ENCODE measurements around the gene LIPG.

DNA sequence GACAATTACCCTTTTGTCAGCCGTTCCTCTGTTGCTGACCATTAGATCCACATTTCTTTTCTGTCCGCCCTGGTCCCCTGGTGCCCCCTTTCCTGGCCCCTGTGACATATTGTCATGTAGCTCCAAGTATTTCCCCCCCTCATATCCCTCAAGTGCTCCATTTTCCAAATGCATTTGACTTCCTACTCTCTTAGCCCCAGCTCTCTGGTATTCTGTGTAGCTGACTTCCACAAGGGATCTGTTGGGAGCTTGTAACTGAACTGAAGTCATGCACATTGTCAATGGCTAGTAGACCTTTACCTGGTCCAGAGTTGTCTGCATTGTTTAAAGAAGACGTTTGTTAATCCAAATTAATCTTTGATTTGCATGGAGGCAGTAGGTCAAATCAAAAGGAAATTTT, 34.8 kb downstream of the LIPG start:
- TF ChIP-seq, protein P1, sequence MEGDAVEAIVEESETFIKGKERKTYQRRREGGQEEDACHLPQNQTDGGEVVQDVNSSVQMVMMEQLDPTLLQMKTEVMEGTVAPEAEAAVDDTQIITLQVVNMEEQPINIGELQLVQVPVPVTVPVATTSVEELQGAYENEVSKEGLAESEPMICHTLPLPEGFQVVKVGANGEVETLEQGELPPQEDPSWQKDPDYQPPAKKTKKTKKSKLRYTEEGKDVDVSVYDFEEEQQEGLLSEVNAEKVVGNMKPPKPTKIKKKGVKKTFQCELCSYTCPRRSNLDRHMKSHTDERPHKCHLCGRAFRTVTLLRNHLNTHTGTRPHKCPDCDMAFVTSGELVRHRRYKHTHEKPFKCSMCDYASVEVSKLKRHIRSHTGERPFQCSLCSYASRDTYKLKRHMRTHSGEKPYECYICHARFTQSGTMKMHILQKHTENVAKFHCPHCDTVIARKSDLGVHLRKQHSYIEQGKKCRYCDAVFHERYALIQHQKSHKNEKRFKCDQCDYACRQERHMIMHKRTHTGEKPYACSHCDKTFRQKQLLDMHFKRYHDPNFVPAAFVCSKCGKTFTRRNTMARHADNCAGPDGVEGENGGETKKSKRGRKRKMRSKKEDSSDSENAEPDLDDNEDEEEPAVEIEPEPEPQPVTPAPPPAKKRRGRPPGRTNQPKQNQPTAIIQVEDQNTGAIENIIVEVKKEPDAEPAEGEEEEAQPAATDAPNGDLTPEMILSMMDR (IDR thresholded peaks at IDR 0.05), result no peak
- no peak for TF ChIP-seq POLR2A (IDR thresholded peaks at IDR 0.05)
